ENCODE measurements around the gene STAT5A. TPM values are rescaled to one million over a fixed set of nuclear protein-coding genes. Genes with fewer than 3 reads are reported as not detected.

The STAT5A gene
- total RNA-seq, 1 experiment from 2014 or later = 6.4 TPM

DNA sequence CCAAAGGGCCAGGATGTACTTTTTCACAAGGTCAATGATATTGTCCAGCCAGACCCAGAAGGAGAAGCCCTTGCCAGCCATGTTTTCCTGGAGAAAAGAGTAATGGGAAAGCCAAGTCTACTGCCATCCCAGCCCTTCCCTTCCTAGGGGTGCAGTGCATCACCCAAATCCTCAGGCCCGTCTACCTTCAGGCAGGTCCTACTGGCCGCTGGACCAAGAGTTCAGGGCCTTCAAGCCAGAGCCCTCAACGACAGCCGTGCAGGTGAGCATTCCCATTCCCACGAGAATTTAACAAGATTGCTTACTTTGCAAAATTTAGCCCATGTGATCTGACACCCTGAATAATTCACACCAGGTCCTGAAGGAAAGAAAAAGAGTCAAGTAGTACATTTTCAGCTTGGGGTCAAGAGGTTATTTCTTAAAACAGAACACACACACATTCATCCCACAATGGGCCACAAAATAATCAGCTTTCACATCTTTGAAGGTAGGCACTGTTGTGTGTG is 35.0 kb downstream of the STAT5A start:
- no peaks in the 10 kb centered on the region for H3K9me3 Mint-ChIP-seq
- H3K79me1 ChIP-seq (ENCODE audit: insufficient read depth, low read depth, low read length, poor library complexity, severe bottlenecking) = no peaks in the 10 kb centered on the region
- TF ChIP-seq, protein P1, sequence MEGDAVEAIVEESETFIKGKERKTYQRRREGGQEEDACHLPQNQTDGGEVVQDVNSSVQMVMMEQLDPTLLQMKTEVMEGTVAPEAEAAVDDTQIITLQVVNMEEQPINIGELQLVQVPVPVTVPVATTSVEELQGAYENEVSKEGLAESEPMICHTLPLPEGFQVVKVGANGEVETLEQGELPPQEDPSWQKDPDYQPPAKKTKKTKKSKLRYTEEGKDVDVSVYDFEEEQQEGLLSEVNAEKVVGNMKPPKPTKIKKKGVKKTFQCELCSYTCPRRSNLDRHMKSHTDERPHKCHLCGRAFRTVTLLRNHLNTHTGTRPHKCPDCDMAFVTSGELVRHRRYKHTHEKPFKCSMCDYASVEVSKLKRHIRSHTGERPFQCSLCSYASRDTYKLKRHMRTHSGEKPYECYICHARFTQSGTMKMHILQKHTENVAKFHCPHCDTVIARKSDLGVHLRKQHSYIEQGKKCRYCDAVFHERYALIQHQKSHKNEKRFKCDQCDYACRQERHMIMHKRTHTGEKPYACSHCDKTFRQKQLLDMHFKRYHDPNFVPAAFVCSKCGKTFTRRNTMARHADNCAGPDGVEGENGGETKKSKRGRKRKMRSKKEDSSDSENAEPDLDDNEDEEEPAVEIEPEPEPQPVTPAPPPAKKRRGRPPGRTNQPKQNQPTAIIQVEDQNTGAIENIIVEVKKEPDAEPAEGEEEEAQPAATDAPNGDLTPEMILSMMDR (conservative IDR thresholded peaks at IDR 0.05) = no peak
- no peak overlapping the region for H2BK12ac ChIP-seq (ENCODE audit: insufficient read length, low read depth, low read length)
- no CpG with 5 or more reads among the region's 5 CpGs for WGBS (ENCODE audit: extremely low coverage, insufficient read length, low lambda C conversion rate)
- H3K27ac ChIP-seq (ENCODE audit: insufficient read length, low read depth, low read length) = no peak overlapping the region
- no peak overlapping the region for H3T11ph ChIP-seq (ENCODE audit: low read length)
- no peak overlapping the region for H2BK20ac ChIP-seq (ENCODE audit: low read depth, low read length, poor library complexity, severe bottlenecking)
- no peak overlapping the region for H3K4me3 Mint-ChIP-seq
- no peaks in the 10 kb centered on the region for H3K27me3 ChIP-seq (ENCODE audit: insufficient read depth, low read length)
- H3K36me3 Mint-ChIP-seq (ENCODE audit: insufficient read depth in 1 of 3, low read depth in 3 of 3) = peaks cover 52 to 79% (median 63%) of the 10 kb centered on the region in 3 experiments
- peaks cover 20 to 23% of the 10 kb centered on the region in 2 experiments for H3K4me1 Mint-ChIP-seq
- no peaks in the 10 kb centered on the region for H3K4me1 ChIP-seq (ENCODE audit: insufficient read depth, low read length)
- H2BK15ac ChIP-seq (ENCODE audit: low read depth, low read length) = no peak overlapping the region
- no peaks in the 10 kb centered on the region for H3K9me3 ChIP-seq (ENCODE audit: control insufficient read depth, low read depth, low read length)
- H3K23ac ChIP-seq (ENCODE audit: insufficient read length, low read depth, low read length) = no peak overlapping the region
- no peak overlapping the region for H2BK120ac ChIP-seq (ENCODE audit: low read depth, low read length, poor library complexity, severe bottlenecking)
- no peaks in the 10 kb centered on the region for H3K79me2 ChIP-seq (ENCODE audit: insufficient read depth, low read length)
- H3K27ac Mint-ChIP-seq = peak overlapping the region; percentile 44 to 86 (median 80); a peak in 2 of 7 replicates
- no peak for DNase-seq
- no peak overlapping the region for H3K14ac ChIP-seq (ENCODE audit: insufficient read depth, low read length)
- H3K23me2 ChIP-seq (ENCODE audit: insufficient read length, low read depth, low read length, poor library complexity, severe bottlenecking) = no peaks in the 10 kb centered on the region
- H2AFZ ChIP-seq (ENCODE audit: low read length) = no peak overlapping the region
- no peak overlapping the region for H4K8ac ChIP-seq (replicated peaks; ENCODE audit: insufficient read length, low read depth, low read length)
- no peak overlapping the region for H2AK5ac ChIP-seq (ENCODE audit: insufficient read length, low read length)
- no peak overlapping the region for H2BK5ac ChIP-seq (ENCODE audit: insufficient read length, low read length)
- no peak overlapping the region for H3K4ac ChIP-seq (ENCODE audit: low read depth, low read length)
- no peak overlapping the region for H3K18ac ChIP-seq (ENCODE audit: insufficient read length, low read depth, low read length)
- H4K91ac ChIP-seq (ENCODE audit: insufficient read length, low read depth, low read length) = no peak overlapping the region
- no peak overlapping the region for H4K5ac ChIP-seq (ENCODE audit: insufficient read length, low read depth, low read length)
- no peak overlapping the region for H3K56ac ChIP-seq (ENCODE audit: insufficient read length, low read depth, low read length)
- no peak overlapping the region for H3K9ac ChIP-seq (ENCODE audit: extremely low read depth, insufficient read length, low read length)
- no peaks in the 10 kb centered on the region for H3K27me3 Mint-ChIP-seq (ENCODE audit: low read depth)
- no peaks in the 10 kb centered on the region for H4K20me1 ChIP-seq (ENCODE audit: control insufficient read depth, insufficient read depth, insufficient read length)
- no peak overlapping the region for H3K4me2 ChIP-seq (ENCODE audit: insufficient read depth, insufficient read length, low read length)
